Activated CD8-positive, alpha-beta memory T cell treated with anti-CD3 and anti-CD28 coated beads for 1 hour (primary cell): ENCODE data around the gene ZC3H10.
A peak's percentile ranks its signal among the peaks of the same experiment; 100 is the strongest.

Experiments used
- DNase-seq, 2 donors: peaks; one replicate each; pipeline ENCODE4 v3.0.0-alpha.2; 2020; ENCODE audit warnings: low read depth in 1 of 2; ENCODE audit errors: extremely low read depth in 1 of 2

Gene ZC3H10

GRCh38 chr12:56126732-56127239 lies 8.7 kb downstream of the ZC3H10 start:
- no peak for DNase-seq

- DNase-seq = no peak
Observed at GRCh38 chr12:56127485-56127887, 9.4 kb downstream of the ZC3H10 start.

- DNase-seq = peak; percentile 86 to 95
Observed at GRCh38 chr12:56127888-56128669, 10.0 kb downstream of the ZC3H10 start, which contains the start of gene ESYT1. TSS of gene ESYT1 (plus strand) at chr12:56128267. CDS start at chr12:56128320, 53 bp downstream.

- DNase-seq = no peak
Observed at GRCh38 chr12:56128670-56129205, 10.7 kb downstream of the ZC3H10 start.

- peak in 1 of 2 donors; percentile 69 for DNase-seq
Observed at GRCh38 chr12:56129206-56129941, 11.3 kb downstream of the ZC3H10 start.

GRCh38 chr12:56129942-56130495 lies 12.0 kb downstream of the ZC3H10 start:
- no peak for DNase-seq

- DNase-seq = no peak
Observed at GRCh38 chr12:56130876-56131275, 12.8 kb downstream of the ZC3H10 start.

GRCh38 chr12:56134897-56135296 lies 16.8 kb downstream of the ZC3H10 start:
- DNase-seq = no peak

GRCh38 chr12:56137853-56138571 lies 19.9 kb downstream of the ZC3H10 start:
- no peak for DNase-seq

GRCh38 chr12:56141946-56142784 lies 24.1 kb downstream of the ZC3H10 start:
- DNase-seq = no peak

GRCh38 chr12:56143217-56143616 lies 25.2 kb downstream of the ZC3H10 start:
- DNase-seq = no peak

- no peak for DNase-seq
Observed at GRCh38 chr12:56143870-56144269, 25.8 kb downstream of the ZC3H10 start.

- no peak for DNase-seq
Observed at GRCh38 chr12:56145217-56145616, 27.2 kb downstream of the ZC3H10 start.

- DNase-seq = no peak
Observed at GRCh38 chr12:56146492-56147460, 28.7 kb downstream of the ZC3H10 start.

- DNase-seq = no peak
Observed at GRCh38 chr12:56150563-56150962, 32.5 kb downstream of the ZC3H10 start.

- DNase-seq = no peak
Observed at GRCh38 chr12:56151672-56152131, 33.6 kb downstream of the ZC3H10 start.

GRCh38 chr12:56152132-56152755 lies 34.2 kb downstream of the ZC3H10 start, which contains the start of gene MYL6B:
TSS of gene MYL6B (plus strand) at chr12:56152587. CDS start at chr12:56153919, 1,332 bp downstream.
- peak; percentile 78 to 90 for DNase-seq
